Stimulated activated naive CD8-positive, alpha-beta T cell treated with anti-CD3 and anti-CD28 coated beads, Interleukin-15, Interleukin-2, amounts not matched to agents 100 ng/mL and 50 ng/mL, for 24 hours (primary cell): Measurements from ENCODE around the gene NEO1.

Source experiments
- H3K27ac Mint-ChIP-seq: one replicate; pipeline ENCODE4 v1.8.0; 2021; ENCODE audit warnings: mild to moderate bottlenecking, mixed read lengths
- H3K27me3 Mint-ChIP-seq: one replicate; pipeline ENCODE4 v1.8.0; 2021; ENCODE audit warnings: mixed read lengths
- H3K36me3 Mint-ChIP-seq: one replicate; pipeline ENCODE4 v1.8.0; 2021; ENCODE audit warnings: low read depth, mixed read lengths
- H3K4me1 Mint-ChIP-seq: one replicate; pipeline ENCODE4 v1.8.0; 2021; ENCODE audit warnings: low read depth, mixed read lengths
- H3K4me3 Mint-ChIP-seq: one replicate; pipeline ENCODE4 v1.8.0; 2021; ENCODE audit warnings: mild to moderate bottlenecking, mixed read lengths
- H3K9me3 Mint-ChIP-seq: one replicate; pipeline ENCODE4 v1.8.0; 2021; ENCODE audit warnings: mixed read lengths

Gene NEO1

GRCh38 chr15:73139041-73139743 is 86.9 kb downstream of the NEO1 start:
- H3K36me3 Mint-ChIP-seq: no peaks in the 10 kb centered on the region
- no peaks in the 10 kb centered on the region for H3K27me3 Mint-ChIP-seq
- H3K9me3 Mint-ChIP-seq: peaks cover under 1% of the 10 kb centered on the region
- H3K4me3 Mint-ChIP-seq: no peak overlapping the region
- peaks cover 29% of the 10 kb centered on the region for H3K4me1 Mint-ChIP-seq
- no peak overlapping the region for H3K27ac Mint-ChIP-seq

GRCh38 chr15:73139744-73140553 is 87.7 kb downstream of the NEO1 start:
- peaks cover 36% of the 10 kb centered on the region for H3K4me1 Mint-ChIP-seq
- peaks cover 4% of the 10 kb centered on the region for H3K9me3 Mint-ChIP-seq
- no peak overlapping the region for H3K4me3 Mint-ChIP-seq
- H3K27me3 Mint-ChIP-seq: no peaks in the 10 kb centered on the region
- no peak overlapping the region for H3K27ac Mint-ChIP-seq
- H3K36me3 Mint-ChIP-seq: peaks cover 4% of the 10 kb centered on the region

- H3K36me3 Mint-ChIP-seq: peaks cover 4% of the 10 kb centered on the region
- H3K9me3 Mint-ChIP-seq: peaks cover 4% of the 10 kb centered on the region
- peaks cover 4% of the 10 kb centered on the region for H3K27me3 Mint-ChIP-seq
- H3K4me1 Mint-ChIP-seq: peaks cover 36% of the 10 kb centered on the region
- H3K4me3 Mint-ChIP-seq: no peak overlapping the region
- peak overlapping the region; percentile 84 for H3K27ac Mint-ChIP-seq
Observed at GRCh38 chr15:73141216-73141900, 89.1 kb downstream of the NEO1 start.

- peaks cover 4% of the 10 kb centered on the region for H3K36me3 Mint-ChIP-seq
Observed at GRCh38 chr15:73142802-73143762, 90.8 kb downstream of the NEO1 start.

GRCh38 chr15:73143763-73144155 is 91.5 kb downstream of the NEO1 start:
- Mint-ChIP-seq H3K27me3 (peaks cover 4% of the 10 kb centered on the region), H3K27ac (peak overlapping the region; percentile 84), H3K4me1 (peaks cover 36% of the 10 kb centered on the region), H3K9me3 (peaks cover 4% of the 10 kb centered on the region), H3K4me3 (no peak overlapping the region), H3K36me3 (peaks cover 4% of the 10 kb centered on the region)

More at GRCh38 chr15:73142802-73143762, 90.8 kb downstream of the NEO1 start:
- H3K4me3 Mint-ChIP-seq: peak overlapping the region; percentile 17
- H3K4me1 Mint-ChIP-seq: peaks cover 36% of the 10 kb centered on the region
- peak overlapping the region; percentile 84 for H3K27ac Mint-ChIP-seq
- peaks cover 4% of the 10 kb centered on the region for H3K27me3 Mint-ChIP-seq
- H3K9me3 Mint-ChIP-seq: peaks cover 4% of the 10 kb centered on the region

- H3K27me3 Mint-ChIP-seq: peaks cover 12% of the 10 kb centered on the region
Observed at GRCh38 chr15:73146419-73146818, 94.2 kb downstream of the NEO1 start.

GRCh38 chr15:73150831-73151230 is 98.6 kb downstream of the NEO1 start:
- Mint-ChIP-seq H3K9me3 (peaks cover 26% of the 10 kb centered on the region), H3K4me1 (peaks cover 7% of the 10 kb centered on the region), H3K27me3 (peaks cover 14% of the 10 kb centered on the region), H3K27ac (no peak overlapping the region), H3K4me3 (no peak overlapping the region), H3K36me3 (peaks cover 19% of the 10 kb centered on the region)

More at GRCh38 chr15:73146419-73146818, 94.2 kb downstream of the NEO1 start:
- H3K36me3 Mint-ChIP-seq: peaks cover 13% of the 10 kb centered on the region
- no peak overlapping the region for H3K27ac Mint-ChIP-seq
- peaks cover 35% of the 10 kb centered on the region for H3K4me1 Mint-ChIP-seq
- H3K9me3 Mint-ChIP-seq: peaks cover 12% of the 10 kb centered on the region
- no peak overlapping the region for H3K4me3 Mint-ChIP-seq

GRCh38 chr15:73153024-73153423 is 100.8 kb downstream of the NEO1 start:
- H3K9me3 Mint-ChIP-seq: peaks cover 32% of the 10 kb centered on the region
- peaks cover 7% of the 10 kb centered on the region for H3K4me1 Mint-ChIP-seq
- H3K36me3 Mint-ChIP-seq: peaks cover 23% of the 10 kb centered on the region
- no peak overlapping the region for H3K27ac Mint-ChIP-seq
- peaks cover 12% of the 10 kb centered on the region for H3K27me3 Mint-ChIP-seq
- no peak overlapping the region for H3K4me3 Mint-ChIP-seq

- no peak overlapping the region for H3K27ac Mint-ChIP-seq
- H3K4me1 Mint-ChIP-seq: peaks cover 7% of the 10 kb centered on the region
- peaks cover 23% of the 10 kb centered on the region for H3K36me3 Mint-ChIP-seq
- peaks cover 32% of the 10 kb centered on the region for H3K9me3 Mint-ChIP-seq
- peaks cover 12% of the 10 kb centered on the region for H3K27me3 Mint-ChIP-seq
- no peak overlapping the region for H3K4me3 Mint-ChIP-seq
Observed at GRCh38 chr15:73153447-73153846, 101.2 kb downstream of the NEO1 start.

GRCh38 chr15:73156431-73157191 is 104.3 kb downstream of the NEO1 start:
- H3K27me3 Mint-ChIP-seq: peaks cover 7% of the 10 kb centered on the region
- H3K4me1 Mint-ChIP-seq: peaks cover 7% of the 10 kb centered on the region
- H3K27ac Mint-ChIP-seq: no peak overlapping the region
- peaks cover 23% of the 10 kb centered on the region for H3K9me3 Mint-ChIP-seq
- peaks cover 14% of the 10 kb centered on the region for H3K36me3 Mint-ChIP-seq
- no peak overlapping the region for H3K4me3 Mint-ChIP-seq

- Mint-ChIP-seq H3K27me3 (peaks cover 6% of the 10 kb centered on the region), H3K36me3 (peaks cover 5% of the 10 kb centered on the region), H3K9me3 (peaks cover 12% of the 10 kb centered on the region), H3K27ac (no peak overlapping the region), H3K4me1 (no peaks in the 10 kb centered on the region), H3K4me3 (no peak overlapping the region)
Observed at GRCh38 chr15:73161546-73161945, 109.3 kb downstream of the NEO1 start.

GRCh38 chr15:73165435-73165834 is 113.2 kb downstream of the NEO1 start:
- H3K9me3 Mint-ChIP-seq: peaks cover 13% of the 10 kb centered on the region
- no peak overlapping the region for H3K27ac Mint-ChIP-seq
- peaks cover 6% of the 10 kb centered on the region for H3K36me3 Mint-ChIP-seq
- H3K4me1 Mint-ChIP-seq: no peaks in the 10 kb centered on the region
- H3K27me3 Mint-ChIP-seq: peaks cover 6% of the 10 kb centered on the region
- H3K4me3 Mint-ChIP-seq: no peak overlapping the region

GRCh38 chr15:73165844-73166243 is 113.6 kb downstream of the NEO1 start:
- Mint-ChIP-seq H3K27me3 (peaks cover 5% of the 10 kb centered on the region), H3K36me3 (peaks cover 6% of the 10 kb centered on the region), H3K27ac (no peak overlapping the region), H3K4me1 (no peaks in the 10 kb centered on the region), H3K4me3 (no peak overlapping the region), H3K9me3 (peaks cover 13% of the 10 kb centered on the region)
